Activated CD8-positive, alpha-beta memory T cell treated with anti-CD3 and anti-CD28 coated beads, Interleukin-2, amount 10 ng/mL, durations not matched to agents 7 days and 5 days (primary cell): Measurements from ENCODE around the gene IGSF21. TPM values are rescaled to one million over a fixed set of nuclear protein-coding genes. Genes with fewer than 3 reads are reported as not detected.

Experiments
- ATAC-seq: fragments of 150-1000 bp; cut with Tn5 transposase; one replicate; pipeline ENCODE4 v1.10.0; 2021; ENCODE audit warnings: moderate library complexity
- CTCF ChIA-PET: fragments of 350-600 bp; sonication (Branson Sonifier 250); formaldehyde crosslinking; loops from one replicate; lab custom pipeline; 2021; ENCODE audit warnings: antibody characterized with exemption; lab: Charles Lee
- DNase-seq: peaks from one replicate; pipeline ENCODE4 v3.0.0-alpha.2; 2020
- H3K27ac Mint-ChIP-seq: one replicate; pipeline ENCODE4 v1.8.0; 2021; ENCODE audit warnings: mild to moderate bottlenecking, mixed read lengths
- H3K27me3 Mint-ChIP-seq: one replicate; pipeline ENCODE4 v1.8.0; 2021; ENCODE audit warnings: mixed read lengths
- H3K36me3 Mint-ChIP-seq: one replicate; pipeline ENCODE4 v1.8.0; 2021; ENCODE audit warnings: mild to moderate bottlenecking, mixed read lengths
- H3K4me1 Mint-ChIP-seq: one replicate; pipeline ENCODE4 v1.8.0; 2021; ENCODE audit warnings: mixed read lengths
- H3K4me3 Mint-ChIP-seq: one replicate; pipeline ENCODE4 v1.8.0; 2021; ENCODE audit warnings: mild to moderate bottlenecking, moderate library complexity, mixed read lengths
- H3K9me3 Mint-ChIP-seq: one replicate; pipeline ENCODE4 v1.8.0; 2022; ENCODE audit warnings: low read depth, mixed read lengths
- total RNA-seq, 2 experiments: library from RNA; stranded (reverse); gene quantifications; one replicate each; pipeline ENCODE4 v1.2.3, GENCODE V29; 2021

Gene IGSF21
- total RNA-seq, 2 experiments from 2014 or later = not detected

DNA sequence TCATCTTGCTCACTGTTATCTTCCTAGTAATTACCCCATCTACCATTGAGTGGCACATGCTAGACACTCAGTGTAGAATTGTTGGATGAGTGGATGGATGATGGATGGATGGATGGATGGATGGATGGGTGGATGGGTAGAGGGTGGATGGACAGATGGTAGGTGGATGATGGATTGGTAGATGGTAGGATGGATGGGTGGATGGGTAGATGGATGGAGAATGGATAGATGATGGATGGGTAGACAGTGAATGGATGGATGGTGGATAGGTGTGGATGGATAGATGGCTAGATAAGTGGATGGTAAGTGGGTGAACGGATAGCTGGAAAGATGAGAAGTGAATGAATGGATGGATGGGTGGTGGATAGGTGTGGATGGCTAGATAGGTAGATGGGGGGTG, 207.9 kb downstream of the IGSF21 start:
- CTCF ChIA-PET = no interaction called here
- no peak overlapping the region for H3K4me3 Mint-ChIP-seq
- H3K27me3 Mint-ChIP-seq = no peaks in the 10 kb centered on the region
- H3K27ac Mint-ChIP-seq = no peak overlapping the region
- no peaks in the 10 kb centered on the region for H3K4me1 Mint-ChIP-seq
- H3K36me3 Mint-ChIP-seq = no peaks in the 10 kb centered on the region
- ATAC-seq = no peak
- DNase-seq = no peak
- H3K9me3 Mint-ChIP-seq = no peaks in the 10 kb centered on the region

DNA sequence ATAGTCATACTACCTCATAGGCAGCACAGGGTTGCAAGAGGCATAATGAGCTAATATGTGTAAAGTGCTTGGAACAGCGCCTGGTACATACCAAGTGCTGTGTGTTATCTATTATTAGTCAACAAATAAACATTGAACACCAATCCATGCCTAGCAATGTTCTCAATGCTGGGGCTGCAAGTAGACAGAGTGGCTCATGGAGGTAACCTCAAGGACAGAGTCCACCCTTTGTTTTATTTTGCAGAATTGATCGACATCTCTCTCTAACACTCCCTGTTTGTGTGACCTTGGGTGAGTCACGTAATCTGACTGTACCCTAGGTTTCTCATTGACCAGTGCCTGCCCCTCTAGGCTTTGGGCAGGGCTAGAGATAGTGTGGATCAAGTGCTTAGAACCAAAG, 209.2 kb downstream of the IGSF21 start:
- CTCF ChIA-PET = no interaction called here
- ATAC-seq (no peak), DNase-seq (no peak)
- Mint-ChIP-seq H3K36me3 (no peaks in the 10 kb centered on the region), H3K9me3 (no peaks in the 10 kb centered on the region), H3K27me3 (no peaks in the 10 kb centered on the region), H3K27ac (no peak overlapping the region), H3K4me3 (no peak overlapping the region), H3K4me1 (no peaks in the 10 kb centered on the region)

DNA sequence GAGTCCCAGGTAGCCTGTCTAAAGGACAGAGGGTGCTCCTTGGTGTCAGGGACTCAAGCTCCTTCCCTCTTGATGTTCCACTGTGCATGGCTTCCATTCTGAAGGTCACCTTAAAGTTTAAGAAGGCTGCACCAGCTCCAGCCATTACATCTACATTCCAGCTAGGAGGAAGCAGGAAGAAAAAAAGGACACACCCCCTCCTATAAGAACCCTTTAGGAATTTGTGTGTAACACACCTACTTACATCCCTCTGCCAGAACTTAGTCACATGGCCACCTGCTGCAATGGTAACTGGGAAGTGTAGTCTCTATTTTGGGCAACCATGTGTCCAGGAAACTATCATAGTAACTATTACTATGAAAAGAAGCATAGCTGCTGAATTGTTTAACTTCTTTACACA, 211.5 kb downstream of the IGSF21 start:
- no peak for DNase-seq
- no peak for ATAC-seq
- Mint-ChIP-seq H3K4me1 (no peaks in the 10 kb centered on the region), H3K36me3 (no peaks in the 10 kb centered on the region), H3K27ac (no peak overlapping the region), H3K27me3 (no peaks in the 10 kb centered on the region), H3K9me3 (no peaks in the 10 kb centered on the region), H3K4me3 (no peak overlapping the region)
- CTCF ChIA-PET = no interaction called here

DNA sequence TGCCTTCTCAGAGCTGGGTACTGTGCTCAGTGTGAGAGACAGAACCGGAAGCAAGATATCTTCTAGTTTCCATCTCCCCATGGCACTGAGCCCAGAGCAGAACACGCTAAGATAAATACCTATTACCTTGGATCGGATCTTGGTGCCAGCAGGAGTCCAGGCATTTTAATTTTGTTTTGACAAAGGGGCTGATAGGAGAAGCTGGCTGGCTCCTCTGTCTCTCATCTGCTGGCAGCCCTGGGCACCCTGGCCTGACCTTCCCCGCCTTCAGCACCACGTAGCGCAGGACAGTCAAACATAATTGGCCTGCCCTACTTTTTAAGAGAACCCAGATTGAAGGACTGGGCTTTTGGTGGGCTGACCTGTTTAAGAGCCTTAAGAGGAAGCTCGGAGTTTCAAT, 212.5 kb downstream of the IGSF21 start:
- CTCF ChIA-PET = interaction anchor here (1.1 kb wide), 1 partner anchor 13 kb away, joined by 3 read pairs; no protein-coding TSS in a partner anchor
- no peaks in the 10 kb centered on the region for H3K27me3 Mint-ChIP-seq
- ATAC-seq (no peak), DNase-seq (no peak)
- no peaks in the 10 kb centered on the region for H3K4me1 Mint-ChIP-seq
- no peaks in the 10 kb centered on the region for H3K9me3 Mint-ChIP-seq
- H3K36me3 Mint-ChIP-seq = no peaks in the 10 kb centered on the region
- H3K27ac Mint-ChIP-seq = no peak overlapping the region
- H3K4me3 Mint-ChIP-seq = no peak overlapping the region

DNA sequence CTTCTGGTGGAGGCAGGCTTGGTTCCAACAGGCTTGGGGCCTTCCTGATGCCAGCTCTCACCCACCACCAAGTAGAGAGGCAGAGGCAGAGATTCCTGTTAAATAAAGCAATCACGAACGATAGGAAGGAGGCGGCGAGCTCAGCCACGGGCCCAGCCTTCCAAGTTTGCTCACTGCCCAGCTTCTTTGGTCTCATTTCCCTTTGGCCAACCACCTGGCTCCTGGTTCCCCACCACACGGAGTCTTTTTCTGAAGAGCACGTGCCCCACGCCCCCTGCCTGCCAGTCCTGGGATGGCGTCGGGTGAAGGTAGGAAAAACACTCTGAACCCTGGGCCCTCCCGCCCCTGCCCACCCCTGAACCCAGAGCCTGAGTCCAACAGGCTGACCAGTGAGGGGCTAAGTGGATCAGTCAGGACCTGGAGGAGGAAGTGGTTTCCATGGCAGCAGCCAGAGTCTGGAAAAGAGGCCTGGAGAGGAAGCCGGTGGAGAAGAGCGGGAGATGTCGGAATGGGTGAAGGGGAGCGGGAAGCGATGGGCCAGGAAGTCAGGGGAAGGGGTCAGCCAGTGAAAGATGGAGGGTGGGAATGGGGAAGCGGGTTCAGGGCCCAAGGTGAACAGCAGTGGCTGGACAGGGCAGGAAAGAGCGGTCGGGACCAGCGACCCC, 214.9 kb downstream of the IGSF21 start:
- Mint-ChIP-seq H3K36me3 (no peaks in the 10 kb centered on the region), H3K9me3 (no peaks in the 10 kb centered on the region), H3K4me1 (no peaks in the 10 kb centered on the region), H3K4me3 (no peak overlapping the region), H3K27ac (no peak overlapping the region), H3K27me3 (no peaks in the 10 kb centered on the region)
- ATAC-seq (no peak), DNase-seq (no peak)
- CTCF ChIA-PET = no interaction called here

DNA sequence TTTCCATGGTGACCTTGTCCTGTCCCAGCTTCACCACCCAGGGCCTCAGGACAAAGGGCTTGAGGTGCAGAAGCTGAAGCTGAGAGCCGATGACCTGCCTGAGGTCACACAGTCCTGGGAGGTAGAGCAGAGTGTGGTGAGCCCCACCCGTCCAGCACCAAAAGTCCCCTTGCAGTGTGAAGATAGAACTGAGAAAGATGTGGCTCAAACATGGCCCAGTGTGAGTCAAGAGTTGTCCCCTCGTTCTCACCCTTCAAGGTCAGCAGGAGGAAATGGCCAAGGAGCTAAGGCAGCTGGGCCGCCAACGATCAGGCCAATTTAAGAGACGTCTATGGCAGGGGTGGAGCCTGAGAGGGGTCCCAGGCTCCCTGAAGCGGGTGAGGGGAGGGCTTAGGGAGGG, 215.7 kb downstream of the IGSF21 start:
- Mint-ChIP-seq H3K36me3 (no peaks in the 10 kb centered on the region), H3K4me3 (no peak overlapping the region), H3K27ac (no peak overlapping the region), H3K27me3 (no peaks in the 10 kb centered on the region), H3K4me1 (no peaks in the 10 kb centered on the region), H3K9me3 (no peaks in the 10 kb centered on the region)
- no peak for ATAC-seq
- CTCF ChIA-PET = no interaction called here
- no peak for DNase-seq

GRCh38 chr1:18324246-18324645, 216.6 kb downstream of the IGSF21 start:
- no peaks in the 10 kb centered on the region for H3K4me1 Mint-ChIP-seq
- no peaks in the 10 kb centered on the region for H3K36me3 Mint-ChIP-seq
- H3K4me3 Mint-ChIP-seq = no peak overlapping the region
- ATAC-seq = no peak
- CTCF ChIA-PET = no interaction called here
- no peak for DNase-seq
- no peak overlapping the region for H3K27ac Mint-ChIP-seq
- no peaks in the 10 kb centered on the region for H3K9me3 Mint-ChIP-seq
- H3K27me3 Mint-ChIP-seq = no peaks in the 10 kb centered on the region

GRCh38 chr1:18325136-18325535, 217.5 kb downstream of the IGSF21 start:
- Mint-ChIP-seq H3K27ac (no peak overlapping the region), H3K9me3 (no peaks in the 10 kb centered on the region), H3K27me3 (no peaks in the 10 kb centered on the region), H3K36me3 (no peaks in the 10 kb centered on the region), H3K4me1 (no peaks in the 10 kb centered on the region), H3K4me3 (no peak overlapping the region)
- DNase-seq (no peak), ATAC-seq (no peak)
- CTCF ChIA-PET = no interaction called here

- ATAC-seq = no peak
- Mint-ChIP-seq H3K9me3 (no peaks in the 10 kb centered on the region), H3K4me3 (no peak overlapping the region), H3K36me3 (no peaks in the 10 kb centered on the region), H3K27me3 (no peaks in the 10 kb centered on the region), H3K4me1 (no peaks in the 10 kb centered on the region), H3K27ac (no peak overlapping the region)
- no peak for DNase-seq
- CTCF ChIA-PET = no interaction called here
Measured at GRCh38 chr1:18326211-18326897, 218.8 kb downstream of the IGSF21 start.

GRCh38 chr1:18327650-18328049, 220.1 kb downstream of the IGSF21 start:
- CTCF ChIA-PET = no interaction called here
- H3K4me1 Mint-ChIP-seq = no peaks in the 10 kb centered on the region
- ATAC-seq (no peak), DNase-seq (no peak)
- no peaks in the 10 kb centered on the region for H3K27me3 Mint-ChIP-seq
- no peak overlapping the region for H3K27ac Mint-ChIP-seq
- H3K36me3 Mint-ChIP-seq = no peaks in the 10 kb centered on the region
- H3K9me3 Mint-ChIP-seq = no peaks in the 10 kb centered on the region
- no peak overlapping the region for H3K4me3 Mint-ChIP-seq

DNA sequence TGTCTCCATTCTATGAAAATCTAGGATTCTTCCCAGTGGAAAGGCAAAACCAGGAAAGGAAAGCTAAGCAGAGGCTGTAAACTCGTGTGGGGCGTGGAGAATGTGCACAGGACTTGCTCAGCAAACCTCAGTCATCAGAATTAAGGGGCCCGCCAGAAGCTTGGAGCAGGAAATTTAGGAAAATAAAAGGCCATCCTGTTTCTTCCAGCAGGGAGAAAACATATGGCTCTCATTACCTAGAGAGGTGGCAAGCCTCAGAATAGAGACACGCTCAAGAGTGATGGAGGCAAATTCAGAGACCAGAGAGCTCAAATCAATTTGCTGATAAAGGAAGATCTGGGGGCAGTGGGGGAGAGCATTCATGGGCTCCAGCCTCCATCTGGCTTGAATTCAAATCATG, 221.2 kb downstream of the IGSF21 start:
- Mint-ChIP-seq H3K9me3 (no peaks in the 10 kb centered on the region), H3K27ac (no peak overlapping the region), H3K27me3 (no peaks in the 10 kb centered on the region), H3K4me1 (no peaks in the 10 kb centered on the region), H3K4me3 (no peak overlapping the region), H3K36me3 (no peaks in the 10 kb centered on the region)
- CTCF ChIA-PET = no interaction called here
- no peak for ATAC-seq
- no peak for DNase-seq

GRCh38 chr1:18329469-18330253, 222.1 kb downstream of the IGSF21 start:
- CTCF ChIA-PET = no interaction called here
- H3K4me3 Mint-ChIP-seq = no peak overlapping the region
- H3K27ac Mint-ChIP-seq = no peak overlapping the region
- DNase-seq = no peak
- H3K27me3 Mint-ChIP-seq = no peaks in the 10 kb centered on the region
- H3K36me3 Mint-ChIP-seq = no peaks in the 10 kb centered on the region
- H3K4me1 Mint-ChIP-seq = no peaks in the 10 kb centered on the region
- ATAC-seq = no peak
- no peaks in the 10 kb centered on the region for H3K9me3 Mint-ChIP-seq

GRCh38 chr1:18332576-18332975, 225.0 kb downstream of the IGSF21 start:
- no peaks in the 10 kb centered on the region for H3K27me3 Mint-ChIP-seq
- CTCF ChIA-PET = no interaction called here
- H3K27ac Mint-ChIP-seq = no peak overlapping the region
- ATAC-seq (no peak), DNase-seq (no peak)
- no peaks in the 10 kb centered on the region for H3K36me3 Mint-ChIP-seq
- no peak overlapping the region for H3K4me3 Mint-ChIP-seq
- H3K9me3 Mint-ChIP-seq = no peaks in the 10 kb centered on the region
- H3K4me1 Mint-ChIP-seq = no peaks in the 10 kb centered on the region

GRCh38 chr1:18333220-18333619, 225.6 kb downstream of the IGSF21 start:
- no peak for DNase-seq
- no peaks in the 10 kb centered on the region for H3K9me3 Mint-ChIP-seq
- no peaks in the 10 kb centered on the region for H3K4me1 Mint-ChIP-seq
- H3K4me3 Mint-ChIP-seq = no peak overlapping the region
- H3K36me3 Mint-ChIP-seq = no peaks in the 10 kb centered on the region
- CTCF ChIA-PET = interaction anchor here (0.7 kb wide), 1 partner anchor 13 kb away, joined by 3 read pairs; no protein-coding TSS in a partner anchor
- H3K27me3 Mint-ChIP-seq = no peaks in the 10 kb centered on the region
- no peak overlapping the region for H3K27ac Mint-ChIP-seq
- no peak for ATAC-seq
